Neural progenitor cell (in vitro differentiated cells): ENCODE results near the gene RCOR1. TPM values are rescaled to one million over a fixed set of nuclear protein-coding genes. Genes with fewer than 3 reads are reported as not detected.
A peak's percentile ranks its signal among the peaks of the same experiment; 100 is the strongest.

Source experiments
- DNase-seq: peaks from one replicate; pipeline ENCODE4 v3.0.0-alpha.2; 2016; ENCODE audit warnings: low spot score
- H2AFZ ChIP-seq: fragments of 200-600 bp; sonication (generic); replicated peaks from 2 replicates; pipeline ENCODE4 v1.6.1; 2016; ENCODE audit warnings: antibody characterized with exemption
- H3F3A ChIP-seq: fragments of 200-600 bp; sonication (generic); 2 replicates; pipeline ENCODE4 v1.6.1; 2016; ENCODE audit warnings: antibody characterized with exemption, low read depth
- H3K27ac ChIP-seq: fragments of 200-600 bp; sonication (generic); 2 replicates; pipeline ENCODE4 v1.5.1; 2016; ENCODE audit warnings: mild to moderate bottlenecking
- H3K27me3 ChIP-seq: fragments of 200-600 bp; sonication (generic); 2 replicates; pipeline ENCODE4 v1.6.1; 2016; ENCODE audit warnings: mild to moderate bottlenecking, moderate library complexity
- H3K36me3 ChIP-seq: fragments of 200-600 bp; sonication (generic); 2 replicates; pipeline ENCODE4 v1.5.1; 2016
- H3K4me1 ChIP-seq: fragments of 200-600 bp; sonication (generic); 2 replicates; pipeline ENCODE4 v1.6.1; 2016; ENCODE audit warnings: mixed run types
- H3K4me2 ChIP-seq: fragments of 200-600 bp; sonication (generic); 2 replicates; pipeline ENCODE4 v1.6.1; 2016
- H3K4me3 ChIP-seq: fragments of 200-600 bp; sonication (generic); 2 replicates; pipeline ENCODE4 v1.5.1; 2016
- H3K79me2 ChIP-seq: fragments of 200-600 bp; sonication (generic); 2 replicates; pipeline ENCODE4 v1.6.1; 2016; ENCODE audit warnings: low read depth
- H3K9ac ChIP-seq: fragments of 200-600 bp; sonication (generic); 2 replicates; pipeline ENCODE4 v1.6.1; 2016
- H3K9me3 ChIP-seq: fragments of 200-600 bp; sonication (generic); 2 replicates; pipeline ENCODE4 v1.5.1; 2016; ENCODE audit warnings: low read depth
- H4K20me1 ChIP-seq: fragments of 200-600 bp; sonication (generic); 2 replicates; pipeline ENCODE4 v1.6.1; 2016; ENCODE audit warnings: low read depth
- H3K27ac Mint-ChIP-seq: 3 replicates; pipeline ENCODE4 v1.8.0; 2021; ENCODE audit warnings: mixed read lengths
- H3K27me3 Mint-ChIP-seq: 2 replicates; pipeline ENCODE4 v1.8.0; 2022; ENCODE audit warnings: low read depth, mild to moderate bottlenecking, inconsistent platforms, moderate library complexity, mixed read lengths; ENCODE audit not compliant: insufficient read depth
- H3K36me3 Mint-ChIP-seq: 3 replicates; pipeline ENCODE4 v1.8.0; 2021; ENCODE audit warnings: mixed read lengths
- H3K4me1 Mint-ChIP-seq: 3 replicates; pipeline ENCODE4 v1.8.0; 2021; ENCODE audit warnings: mixed read lengths
- H3K4me3 Mint-ChIP-seq: 3 replicates; pipeline ENCODE4 v1.8.0; 2021; ENCODE audit warnings: mild to moderate bottlenecking, moderate library complexity, mixed read lengths
- H3K9me3 Mint-ChIP-seq: 3 replicates; pipeline ENCODE4 v1.8.0; 2020; ENCODE audit warnings: mixed read lengths
- EZH2 ChIP-seq: fragments of 200-600 bp; sonication (generic); IDR thresholded peaks from 2 replicates; pipeline ENCODE4 v1.6.1; 2017; ENCODE audit warnings: antibody characterized with exemption, mild to moderate bottlenecking, moderate library complexity
- EZH2phosphoT487 ChIP-seq: fragments of 200-600 bp; sonication (generic); IDR thresholded peaks from 2 replicates; pipeline ENCODE4 v1.6.1; 2017; ENCODE audit warnings: antibody characterized with exemption
- total RNA-seq: library from RNA; depleted of rRNA; stranded (reverse); fragments of >200 nt; gene quantifications from 2 replicates; pipeline ENCODE4 v1.2.3, GENCODE V29; 2015; ENCODE audit warnings: low replicate concordance
- TF ChIP-seq, protein P1 (sequence below): fragments of 200-600 bp; sonication (generic); IDR thresholded peaks from 2 replicates; pipeline ENCODE4 v1.5.1; 2017; ENCODE audit warnings: antibody characterized with exemption, mild to moderate bottlenecking

RCOR1 gene
- total RNA-seq, 1 donor from 2014 or later = 33.7 TPM

- Mint-ChIP-seq H3K9me3 (no peaks in the 10 kb centered on the region), H3K27ac (peak overlapping the region; percentile 69), H3K4me3 (no peak overlapping the region), H3K27me3 (peaks cover 3% of the 10 kb centered on the region), H3K36me3 (peaks cover 5% of the 10 kb centered on the region), H3K4me1 (peaks cover 3% of the 10 kb centered on the region)
- Histone ChIP-seq H3K27ac (no peak overlapping the region), H3F3A (no peaks in the 10 kb centered on the region), H3K4me3 (no peak overlapping the region), H3K4me1 (peaks cover 14% of the 10 kb centered on the region), H3K27me3 (no peaks in the 10 kb centered on the region), H3K36me3 (no peaks in the 10 kb centered on the region), H3K4me2 (no peak overlapping the region), H3K9me3 (no peaks in the 10 kb centered on the region), H4K20me1 (no peaks in the 10 kb centered on the region), H3K79me2 (no peaks in the 10 kb centered on the region), H2AFZ (no peak overlapping the region), H3K9ac (no peak overlapping the region)
- TF ChIP-seq EZH2phosphoT487 (no peak), EZH2 (no peak)
- TF ChIP-seq, protein P1, sequence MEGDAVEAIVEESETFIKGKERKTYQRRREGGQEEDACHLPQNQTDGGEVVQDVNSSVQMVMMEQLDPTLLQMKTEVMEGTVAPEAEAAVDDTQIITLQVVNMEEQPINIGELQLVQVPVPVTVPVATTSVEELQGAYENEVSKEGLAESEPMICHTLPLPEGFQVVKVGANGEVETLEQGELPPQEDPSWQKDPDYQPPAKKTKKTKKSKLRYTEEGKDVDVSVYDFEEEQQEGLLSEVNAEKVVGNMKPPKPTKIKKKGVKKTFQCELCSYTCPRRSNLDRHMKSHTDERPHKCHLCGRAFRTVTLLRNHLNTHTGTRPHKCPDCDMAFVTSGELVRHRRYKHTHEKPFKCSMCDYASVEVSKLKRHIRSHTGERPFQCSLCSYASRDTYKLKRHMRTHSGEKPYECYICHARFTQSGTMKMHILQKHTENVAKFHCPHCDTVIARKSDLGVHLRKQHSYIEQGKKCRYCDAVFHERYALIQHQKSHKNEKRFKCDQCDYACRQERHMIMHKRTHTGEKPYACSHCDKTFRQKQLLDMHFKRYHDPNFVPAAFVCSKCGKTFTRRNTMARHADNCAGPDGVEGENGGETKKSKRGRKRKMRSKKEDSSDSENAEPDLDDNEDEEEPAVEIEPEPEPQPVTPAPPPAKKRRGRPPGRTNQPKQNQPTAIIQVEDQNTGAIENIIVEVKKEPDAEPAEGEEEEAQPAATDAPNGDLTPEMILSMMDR = no peak
- no peak for DNase-seq
Measured at GRCh38 chr14:102751088-102751487, 158.6 kb downstream of the RCOR1 start.

DNA sequence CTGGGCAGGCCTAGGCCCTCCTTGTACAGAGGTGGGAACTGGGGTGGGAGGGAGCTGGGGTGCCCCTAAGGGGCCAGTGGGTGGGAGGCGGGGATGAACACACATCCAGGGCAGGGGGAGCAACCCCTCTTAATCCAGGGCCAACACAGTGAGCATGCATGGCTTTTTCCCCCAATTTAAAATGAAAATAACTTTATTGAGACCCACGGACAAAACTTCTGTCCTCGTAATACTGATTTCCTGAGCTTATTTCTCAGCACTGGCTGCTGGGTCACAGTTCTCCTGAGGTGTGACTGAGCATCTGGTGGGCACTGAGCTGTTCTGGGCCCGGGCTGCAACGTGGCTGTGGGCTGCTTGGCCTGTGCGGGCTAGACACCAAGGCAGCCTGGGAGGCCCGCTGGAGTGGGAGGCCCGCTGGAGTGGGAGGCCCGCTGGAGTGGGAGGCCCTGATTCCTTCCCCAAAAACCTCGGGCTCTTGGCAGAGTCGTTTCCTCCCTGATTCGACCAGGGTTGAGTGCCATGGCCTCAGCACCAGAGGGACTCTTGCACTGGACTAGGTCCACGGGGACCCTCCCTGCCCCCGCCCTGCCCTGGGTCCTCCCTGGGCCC lies 159.9 kb downstream of the RCOR1 start:
- Histone ChIP-seq H3K9me3 (no peaks in the 10 kb centered on the region), H3K79me2 (no peaks in the 10 kb centered on the region), H4K20me1 (no peaks in the 10 kb centered on the region), H3K27me3 (no peaks in the 10 kb centered on the region), H3K36me3 (no peaks in the 10 kb centered on the region), H3K9ac (no peak overlapping the region), H3F3A (no peaks in the 10 kb centered on the region), H3K4me2 (no peak overlapping the region), H3K27ac (no peak overlapping the region), H3K4me3 (no peak overlapping the region), H2AFZ (no peak overlapping the region), H3K4me1 (peaks cover 14% of the 10 kb centered on the region)
- peaks cover 3% of the 10 kb centered on the region for H3K27me3 Mint-ChIP-seq
- H3K4me1 Mint-ChIP-seq = peaks cover 3% of the 10 kb centered on the region
- no peak for TF ChIP-seq EZH2
- TF ChIP-seq, protein P1 = no peak
- TF ChIP-seq EZH2phosphoT487 = no peak
- DNase-seq = no peak
- peaks cover 5% of the 10 kb centered on the region for H3K36me3 Mint-ChIP-seq
- H3K9me3 Mint-ChIP-seq = no peaks in the 10 kb centered on the region
- H3K27ac Mint-ChIP-seq = no peak overlapping the region
- no peak overlapping the region for H3K4me3 Mint-ChIP-seq

GRCh38 chr14:102754370-102755262 lies 162.2 kb downstream of the RCOR1 start:
- no peaks in the 10 kb centered on the region for H3K9me3 ChIP-seq
- no peak for DNase-seq
- H3K4me3 ChIP-seq = no peak overlapping the region
- no peaks in the 10 kb centered on the region for H3K27me3 ChIP-seq
- H3K36me3 ChIP-seq = no peaks in the 10 kb centered on the region
- TF ChIP-seq, protein P1 = no peak
- TF ChIP-seq EZH2phosphoT487 = no peak
- TF ChIP-seq EZH2 = no peak
- Mint-ChIP-seq H3K4me3 (no peak overlapping the region), H3K4me1 (peaks cover 5% of the 10 kb centered on the region), H3K27me3 (peaks cover 3% of the 10 kb centered on the region), H3K9me3 (no peaks in the 10 kb centered on the region), H3K36me3 (peaks cover 3% of the 10 kb centered on the region), H3K27ac (peak overlapping the region; percentile 63)
- no peak overlapping the region for H3K4me2 ChIP-seq
- H3K4me1 ChIP-seq = peaks cover 8% of the 10 kb centered on the region
- H3K9ac ChIP-seq = no peak overlapping the region
- H3K27ac ChIP-seq = no peak overlapping the region
- no peaks in the 10 kb centered on the region for H4K20me1 ChIP-seq
- no peaks in the 10 kb centered on the region for H3K79me2 ChIP-seq
- no peak overlapping the region for H2AFZ ChIP-seq
- no peaks in the 10 kb centered on the region for H3F3A ChIP-seq
